ENCODE data around the gene ANXA4. TPM values are rescaled to one million over a fixed set of nuclear protein-coding genes. Genes with fewer than 3 reads are reported as not detected.

ANXA4 gene
- polyA plus RNA-seq, 1 experiment: 133 TPM

- DNase-seq (ENCODE audit: low read depth): no peak
- CTCF ChIA-PET: interaction anchor here (1.0 kb wide), 1 partner anchor 10 kb away, joined by 3 read pairs; no protein-coding TSS in a partner anchor
- H3K4me3 ChIP-seq (ENCODE audit: low read depth, low read length): no peak overlapping the region
Observed at GRCh38 chr2:69774984-69775982, 33.3 kb downstream of the ANXA4 start.

GRCh38 chr2:69776886-69777785, 35.2 kb downstream of the ANXA4 start:
- POLR2A ChIA-PET: no interaction called here
- TF ChIP-seq, protein P1, sequence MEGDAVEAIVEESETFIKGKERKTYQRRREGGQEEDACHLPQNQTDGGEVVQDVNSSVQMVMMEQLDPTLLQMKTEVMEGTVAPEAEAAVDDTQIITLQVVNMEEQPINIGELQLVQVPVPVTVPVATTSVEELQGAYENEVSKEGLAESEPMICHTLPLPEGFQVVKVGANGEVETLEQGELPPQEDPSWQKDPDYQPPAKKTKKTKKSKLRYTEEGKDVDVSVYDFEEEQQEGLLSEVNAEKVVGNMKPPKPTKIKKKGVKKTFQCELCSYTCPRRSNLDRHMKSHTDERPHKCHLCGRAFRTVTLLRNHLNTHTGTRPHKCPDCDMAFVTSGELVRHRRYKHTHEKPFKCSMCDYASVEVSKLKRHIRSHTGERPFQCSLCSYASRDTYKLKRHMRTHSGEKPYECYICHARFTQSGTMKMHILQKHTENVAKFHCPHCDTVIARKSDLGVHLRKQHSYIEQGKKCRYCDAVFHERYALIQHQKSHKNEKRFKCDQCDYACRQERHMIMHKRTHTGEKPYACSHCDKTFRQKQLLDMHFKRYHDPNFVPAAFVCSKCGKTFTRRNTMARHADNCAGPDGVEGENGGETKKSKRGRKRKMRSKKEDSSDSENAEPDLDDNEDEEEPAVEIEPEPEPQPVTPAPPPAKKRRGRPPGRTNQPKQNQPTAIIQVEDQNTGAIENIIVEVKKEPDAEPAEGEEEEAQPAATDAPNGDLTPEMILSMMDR (IDR thresholded peaks at IDR 0.05; ENCODE audit: insufficient read depth, low read depth, low read length): no peak
- no peaks in the 10 kb centered on the region for H3K27me3 ChIP-seq (ENCODE audit: control insufficient read depth, insufficient read depth, low read length)
- CTCF ChIA-PET: no interaction called here
- H3K4me3 ChIP-seq (ENCODE audit: low read depth, low read length): no peak overlapping the region
- no peak for DNase-seq (ENCODE audit: low read depth)
- no peaks in the 10 kb centered on the region; the same call in 1 of the 2 replicates for H3K36me3 ChIP-seq (ENCODE audit: control insufficient read depth, insufficient read depth, low read length)

More at GRCh38 chr2:69774984-69775982, 33.3 kb downstream of the ANXA4 start:
- Histone ChIP-seq H3K27me3 (ENCODE audit: control insufficient read depth, insufficient read depth, low read length) (no peaks in the 10 kb centered on the region), H3K36me3 (ENCODE audit: control insufficient read depth, insufficient read depth, low read length) (no peaks in the 10 kb centered on the region; the same call in 1 of the 2 replicates)
- TF ChIP-seq, protein P1 (IDR thresholded peaks at IDR 0.05; ENCODE audit: insufficient read depth, low read depth, low read length): no peak
- POLR2A ChIA-PET: no interaction called here

GRCh38 chr2:69777786-69778105, 35.8 kb downstream of the ANXA4 start:
- Histone ChIP-seq H3K4me3 (ENCODE audit: low read depth, low read length) (no peak overlapping the region), H3K27me3 (ENCODE audit: control insufficient read depth, insufficient read depth, low read length) (no peaks in the 10 kb centered on the region), H3K36me3 (ENCODE audit: control insufficient read depth, insufficient read depth, low read length) (no peaks in the 10 kb centered on the region; the same call in 1 of the 2 replicates)
- CTCF ChIA-PET: no interaction called here
- DNase-seq (ENCODE audit: low read depth): no peak
- POLR2A ChIA-PET: no interaction called here
- TF ChIP-seq, protein P1 (IDR thresholded peaks at IDR 0.05; ENCODE audit: insufficient read depth, low read depth, low read length): no peak

DNA sequence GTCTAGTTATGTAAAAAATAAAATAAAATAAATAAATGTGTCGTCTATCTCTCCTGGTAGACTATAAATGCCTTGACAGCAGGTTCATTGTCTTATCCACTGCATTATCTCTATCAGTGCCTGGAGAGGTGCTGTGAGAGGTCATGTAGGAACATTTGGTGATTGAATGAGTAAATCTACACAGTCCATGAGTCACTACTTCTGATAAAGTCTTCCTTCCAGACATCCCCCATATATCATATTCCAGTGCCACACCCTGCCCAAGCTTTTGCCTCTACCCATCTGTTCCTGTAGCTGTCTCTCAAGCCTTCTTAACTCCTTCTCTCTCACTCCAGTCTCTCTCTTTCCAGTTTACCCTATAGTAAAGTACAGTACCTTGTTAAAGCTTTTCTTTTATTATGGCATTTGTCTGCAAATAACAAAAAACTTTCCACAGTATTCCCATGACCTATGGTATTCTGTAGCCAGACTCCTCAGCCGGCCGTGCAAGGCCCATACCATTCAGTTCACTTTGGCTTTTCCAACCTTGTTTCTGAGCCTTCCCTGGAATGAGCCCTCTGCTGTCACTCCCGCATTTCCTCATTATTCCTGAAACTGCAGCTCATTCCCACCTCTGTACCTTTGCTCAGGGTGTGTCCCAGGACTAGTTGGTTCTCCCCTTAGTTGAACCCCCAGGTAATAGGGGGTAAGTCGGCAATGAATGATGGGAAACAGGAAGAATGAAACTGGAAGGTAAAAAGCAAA, 37.5 kb downstream of the ANXA4 start:
- no peak overlapping the region for H3K4me3 ChIP-seq (ENCODE audit: low read depth, low read length)
- TF ChIP-seq, protein P1 (IDR thresholded peaks at IDR 0.05; ENCODE audit: insufficient read depth, low read depth, low read length): no peak
- no peak for DNase-seq (ENCODE audit: low read depth)
- H3K27me3 ChIP-seq (ENCODE audit: control insufficient read depth, insufficient read depth, low read length): no peaks in the 10 kb centered on the region
- ChIA-PET CTCF (no interaction called here), POLR2A (no interaction called here)
- H3K36me3 ChIP-seq (ENCODE audit: control insufficient read depth, insufficient read depth, low read length): no peaks in the 10 kb centered on the region; the same call in 1 of the 2 replicates
